K562 (cell line): ENCODE measurements around the gene HGS. TPM values are rescaled to one million over a fixed set of nuclear protein-coding genes. Genes with fewer than 3 reads are reported as not detected.
A peak's percentile ranks its signal among the peaks of the same experiment; 100 is the strongest.

Source experiments
- ATAC-seq: fragments of 200-7000 bp; cut with Tn5 transposase; 3 replicates; pipeline ENCODE4 v1.9.1; 2020; ENCODE audit warnings: moderate library complexity
- BruUV-seq: library from RNA; stranded (reverse); fragments of 400-500 nt; replicated peaks from 2 replicates; lab custom pipeline; 2021; lab: Mats Ljungman, UMichigan
- CTCF ChIA-PET: fragments of 300-600 bp; formaldehyde crosslinking; extraction: SDS; loops from one replicate; lab custom pipeline; 2021; ENCODE audit warnings: low intra/inter-chr PET ratio; lab: Yijun Ruan, JAX
- POLR2A ChIA-PET: fragments of 300-600, 350-650 bp; sonication (Branson Sonifier 250); formaldehyde crosslinking; extraction: SDS; loops from one replicate; lab custom pipeline; 2021; ENCODE audit warnings: antibody characterized with exemption, inconsistent platforms; lab: Yijun Ruan, JAX
- DNase-seq, 4 experiments: peaks; one replicate each; pipeline versions ENCODE4 v3.0.0 to v3.0.0-alpha.2; 2011 to 2018; ENCODE audit warnings: low spot score in 3 of 4, mixed read lengths in 3 of 4; ENCODE audit errors: extremely low read depth in 1 of 4
- FAIRE-seq: peaks from 2 replicates; lab custom pipeline; 2011; peaks lifted over from hg19 to GRCh38; lab: Jason Lieb, UNC
- H2AFZ ChIP-seq: 2 replicates; pipeline ENCODE4 v1.6.0; 2011; ENCODE audit warnings: low read depth, low read length, control low read depth, inconsistent platforms
- H3K27ac ChIP-seq: fragments of 200-600 bp; 3 replicates; pipeline ENCODE4 v1.8.0; 2011; ENCODE audit warnings: low read depth, mild to moderate bottlenecking, control low read depth, inconsistent platforms, low read length, moderate library complexity, mixed read lengths; ENCODE audit errors: extremely low read depth
- H3K27me3 ChIP-seq, 2 experiments: fragments of 300-600 bp in 1 of 2; 2 replicates in 1 of 2; 3 replicates in 1 of 2; pipeline versions ENCODE4 v1.6.0 to v1.8.0; 2011; ENCODE audit warnings: inconsistent platforms in 2 of 2, low read length in 2 of 2, mild to moderate bottlenecking in 1 of 2, mixed read lengths in 1 of 2, moderate library complexity in 1 of 2; ENCODE audit not compliant: control insufficient read depth in 2 of 2, insufficient read depth in 2 of 2
- H3K36me3 ChIP-seq: fragments of 300-600 bp; 3 replicates; pipeline ENCODE4 v1.8.0; 2011; ENCODE audit warnings: mild to moderate bottlenecking, low read length, inconsistent platforms; ENCODE audit not compliant: control insufficient read depth, insufficient read depth
- H3K4me1 ChIP-seq, 2 experiments: fragments of 200-600 bp in 1 of 2; replicated peaks in 1 of 2; 2 replicates in 1 of 2; 3 replicates in 1 of 2; pipeline versions ENCODE4 v1.5.1 to v1.8.0; 2011; ENCODE audit warnings: inconsistent platforms in 2 of 2, low read length in 2 of 2, mild to moderate bottlenecking in 1 of 2, mixed read lengths in 1 of 2, moderate library complexity in 1 of 2; ENCODE audit not compliant: control insufficient read depth in 2 of 2, insufficient read depth in 2 of 2
- H3K4me2 ChIP-seq: 2 replicates; pipeline ENCODE4 v1.6.1; 2011; ENCODE audit warnings: low read length, control low read depth, inconsistent platforms, mixed read lengths; ENCODE audit not compliant: insufficient read depth
- H3K4me3 ChIP-seq: fragments of 200-600 bp; sonication (generic), shearing (Covaris generic); 2 replicates; pipeline ENCODE4 v1.5.1; 2016; ENCODE audit warnings: control low read depth, inconsistent platforms
- H3K79me2 ChIP-seq: fragments of 200-600 bp; 3 replicates; pipeline ENCODE4 v1.8.0; 2011; ENCODE audit warnings: low read length, inconsistent platforms; ENCODE audit not compliant: control insufficient read depth, insufficient read depth
- H3K9ac ChIP-seq, 2 experiments: 2 replicates each; pipeline versions ENCODE4 v1.6.0 to v1.6.1; 2011; ENCODE audit warnings: low read depth in 2 of 2, low read length in 2 of 2, control low read depth in 1 of 2, inconsistent platforms in 1 of 2, mild to moderate bottlenecking in 1 of 2, mixed read lengths in 1 of 2; ENCODE audit not compliant: insufficient read depth in 1 of 2
- H3K9me1 ChIP-seq: one replicate; pipeline ENCODE4 v1.6.0; 2011; ENCODE audit warnings: inconsistent platforms, mild to moderate bottlenecking, low read length, moderate library complexity; ENCODE audit not compliant: control insufficient read depth, insufficient read depth
- H3K9me3 ChIP-seq: replicated peaks from 2 replicates; pipeline ENCODE4 v1.5.1; 2011; ENCODE audit warnings: low read depth, low read length, inconsistent platforms; ENCODE audit not compliant: control insufficient read depth, insufficient read depth
- H4K20me1 ChIP-seq: replicated peaks from 2 replicates; pipeline ENCODE4 v1.6.1; 2011; ENCODE audit warnings: low read length, inconsistent platforms, mixed read lengths; ENCODE audit not compliant: control insufficient read depth, insufficient read depth
- CBFB ChIP-seq: sonication (generic); formaldehyde crosslinking; IDR thresholded peaks from 2 replicates; pipeline ENCODE4 v1.4.0; 2020; ENCODE audit warnings: mild to moderate bottlenecking, missing genetic modification reagents
- FOS ChIP-seq: IDR thresholded peaks from 3 replicates; pipeline ENCODE4 v1.6.1; 2011; ENCODE audit not compliant: insufficient read length; ENCODE audit errors: extremely low read depth
- MEIS2 ChIP-seq: fragments of 450-650 bp; IDR thresholded peaks from 2 replicates; pipeline ENCODE4 v1.6.1; 2014; ENCODE audit warnings: mild to moderate bottlenecking; ENCODE audit not compliant: partially characterized antibody
- NCOA6 ChIP-seq: fragments of 450-650 bp; IDR thresholded peaks from 2 replicates; pipeline ENCODE4 v1.6.1; 2017; ENCODE audit warnings: mild to moderate bottlenecking
- PHF21A ChIP-seq: fragments of 450-650 bp; IDR thresholded peaks from 2 replicates; pipeline ENCODE4 v1.6.1; 2017; ENCODE audit warnings: low read depth, borderline replicate concordance
- POLR2A ChIP-seq: fragments of 450-650 bp; conservative IDR thresholded peaks from 2 replicates; pipeline ENCODE4 v1.6.1; 2016
- ZC3H4 ChIP-seq: sonication (generic); formaldehyde crosslinking; IDR thresholded peaks from 2 replicates; pipeline ENCODE4 v1.9.0; 2021; ENCODE audit warnings: missing genetic modification reagents, borderline replicate concordance
- ZNF24 ChIP-seq: fragments of 450-650 bp; IDR thresholded peaks from 2 replicates; pipeline ENCODE4 v1.6.1; 2016
- WGBS: fragments of 100-300 bp; shearing (Covaris generic); methylation state at CpG from one replicate; pipeline ENCODE4 v1.1.6; 2016; ENCODE audit warnings: low coverage, mixed read lengths; ENCODE audit not compliant: insufficient coverage; ENCODE audit errors: missing lambda C conversion rate; 5-methylcytosine and 5-hydroxymethylcytosine counted together
- in situ Hi-C: fragments of 300-500 bp; cut with MboI; formaldehyde crosslinking; loops from 4 replicates; pipeline ENCODE4 v1.15.0; 2018; ENCODE audit warnings: inconsistent platforms, mixed read lengths
- intact Hi-C: fragments of 100-400 bp; cut with micrococcal nuclease; formaldehyde crosslinking; loops from 2 replicates; pipeline ENCODE4 v1.14.2; 2022
- polyA plus RNA-seq, 8 experiments: library from polyadenylated mRNA; depleted of rRNA in 4 of 8; stranded (reverse) in 5 of 8; unstranded in 3 of 8; fragments of >200 nt; fragmentation: Nextera tagmentation in 2 of 8; fragmentation: Illumina TruSeq in 1 of 8; extraction: Ambion mirVana in 2 of 8; extraction: Trizol in 1 of 8; gene quantifications; 2 replicates each; pipeline versions ENCODE4 v1.2.1 to v1.2.3, GENCODE V29; 2011 to 2014; ENCODE audit warnings: inconsistent platforms in 1 of 8, missing spikeins in 1 of 8
- total RNA-seq, 7 experiments: library from RNA; depleted of rRNA in 6 of 7; stranded (reverse); fragments of >200 nt in 6 of 7; fragmentation: Illumina TruSeq in 2 of 7; extraction: Trizol in 2 of 7; gene quantifications; 2 replicates each; pipeline versions ENCODE4 v1.2.1 to v1.2.3, GENCODE V29; 2011 to 2021; ENCODE audit warnings: low replicate concordance in 1 of 7
- TF ChIP-seq, protein P1 (sequence below): fragments of 450-650 bp; IDR thresholded peaks from 2 replicates; pipeline ENCODE4 v1.6.1; 2016; ENCODE audit warnings: low read depth
- TF ChIP-seq, protein P2 (sequence below): fragments of 450-650 bp; IDR thresholded peaks from 2 replicates; pipeline ENCODE4 v1.6.1; 2018; ENCODE audit warnings: mild to moderate bottlenecking, low read depth; ENCODE audit not compliant: partially characterized antibody
- TF ChIP-seq, protein P3 (sequence below): fragments of 250-450 bp; sonication (Bioruptor Pico); IDR thresholded peaks from 2 replicates; pipeline ENCODE4 v1.4.0; 2020

The HGS gene
- total and polyA plus RNA-seq, 9 of the 15 experiments (the other 6 are each of a cell fraction or from before 2014, with no cell fraction given), result 3.9 to 176 (median 77.1) TPM

DNA sequence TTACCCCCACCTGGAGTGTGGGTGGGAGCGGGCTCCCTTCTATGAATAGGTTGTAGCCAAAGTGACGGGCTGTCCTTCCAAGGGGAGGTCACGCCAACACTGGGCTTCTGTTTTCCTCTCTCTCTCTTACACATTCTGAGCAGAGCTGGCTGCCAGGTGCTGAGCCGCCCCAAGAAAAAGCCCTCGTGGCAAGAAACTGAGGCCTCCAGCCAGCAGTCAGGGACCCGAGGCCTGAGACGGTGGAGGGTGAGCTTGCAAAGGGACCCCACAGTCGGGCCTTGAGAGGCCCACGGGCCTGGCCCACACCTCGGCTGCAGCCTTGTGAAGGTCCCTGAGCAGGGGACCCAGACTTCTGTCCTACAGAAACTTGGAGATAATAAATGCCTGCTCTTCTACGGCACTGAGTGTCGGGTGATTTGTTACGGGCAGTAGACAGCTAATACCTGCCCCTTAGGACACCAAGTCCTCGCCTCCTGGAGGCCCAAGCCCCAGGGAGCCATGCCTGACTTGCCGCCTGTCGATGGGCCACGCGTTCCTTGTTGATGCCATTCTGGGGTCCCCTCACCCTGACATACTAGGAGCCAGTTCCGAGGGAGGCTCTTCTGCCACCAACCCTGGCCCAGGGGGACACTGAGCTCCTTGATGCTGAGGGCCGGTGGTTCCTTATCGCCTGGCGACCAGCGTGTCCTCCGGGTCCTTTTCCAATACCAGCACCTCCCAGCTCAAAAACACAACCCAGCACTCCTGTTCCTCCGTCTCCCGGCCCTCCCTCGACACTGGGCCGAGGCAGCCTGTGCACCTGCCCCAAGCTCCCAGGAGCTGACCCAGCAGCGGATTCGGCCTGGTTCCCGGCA is 54.4 kb downstream of the HGS start:
- Histone ChIP-seq H4K20me1 (no peaks in the 10 kb centered on the region), H3K4me3 (no peak overlapping the region), H3K4me2 (no peak overlapping the region), H3K79me2 (no peaks in the 10 kb centered on the region), H3K36me3 (no peaks in the 10 kb centered on the region), H3K27me3 (no peaks in the 10 kb centered on the region), H3K9me1 (no peaks in the 10 kb centered on the region), H3K27ac (no peak overlapping the region), H3K9me3 (no peaks in the 10 kb centered on the region), H3K4me1 (peaks cover 25 to 66% of the 10 kb centered on the region in 2 experiments), H2AFZ (no peak overlapping the region), H3K9ac (peak overlapping the region in 1 of 2 experiments; percentile 31; a peak in 2 of 4 replicates)
- POLR2A ChIA-PET, result interaction anchor here (0.7 to 1.6 kb wide), 5 partner anchors 56 to 555 kb away, joined by 3 to 7 read pairs (median 4); no protein-coding TSS in a partner anchor
- BruUV-seq, result no TSS peak
- FAIRE-seq (no peak), ATAC-seq (no peak), DNase-seq (no peak)
- intact Hi-C loops (no loop called here), in situ Hi-C loops (loop anchor here (5.0 kb wide), 1 partner anchor 69 kb away; no protein-coding TSS in a partner anchor)
- WGBS, result 76% methylated on average over 27 of the region's 31 CpGs
- CTCF ChIA-PET, result no interaction called here
- no peak for TF ChIP-seq POLR2A
- TF ChIP-seq, protein P1, sequence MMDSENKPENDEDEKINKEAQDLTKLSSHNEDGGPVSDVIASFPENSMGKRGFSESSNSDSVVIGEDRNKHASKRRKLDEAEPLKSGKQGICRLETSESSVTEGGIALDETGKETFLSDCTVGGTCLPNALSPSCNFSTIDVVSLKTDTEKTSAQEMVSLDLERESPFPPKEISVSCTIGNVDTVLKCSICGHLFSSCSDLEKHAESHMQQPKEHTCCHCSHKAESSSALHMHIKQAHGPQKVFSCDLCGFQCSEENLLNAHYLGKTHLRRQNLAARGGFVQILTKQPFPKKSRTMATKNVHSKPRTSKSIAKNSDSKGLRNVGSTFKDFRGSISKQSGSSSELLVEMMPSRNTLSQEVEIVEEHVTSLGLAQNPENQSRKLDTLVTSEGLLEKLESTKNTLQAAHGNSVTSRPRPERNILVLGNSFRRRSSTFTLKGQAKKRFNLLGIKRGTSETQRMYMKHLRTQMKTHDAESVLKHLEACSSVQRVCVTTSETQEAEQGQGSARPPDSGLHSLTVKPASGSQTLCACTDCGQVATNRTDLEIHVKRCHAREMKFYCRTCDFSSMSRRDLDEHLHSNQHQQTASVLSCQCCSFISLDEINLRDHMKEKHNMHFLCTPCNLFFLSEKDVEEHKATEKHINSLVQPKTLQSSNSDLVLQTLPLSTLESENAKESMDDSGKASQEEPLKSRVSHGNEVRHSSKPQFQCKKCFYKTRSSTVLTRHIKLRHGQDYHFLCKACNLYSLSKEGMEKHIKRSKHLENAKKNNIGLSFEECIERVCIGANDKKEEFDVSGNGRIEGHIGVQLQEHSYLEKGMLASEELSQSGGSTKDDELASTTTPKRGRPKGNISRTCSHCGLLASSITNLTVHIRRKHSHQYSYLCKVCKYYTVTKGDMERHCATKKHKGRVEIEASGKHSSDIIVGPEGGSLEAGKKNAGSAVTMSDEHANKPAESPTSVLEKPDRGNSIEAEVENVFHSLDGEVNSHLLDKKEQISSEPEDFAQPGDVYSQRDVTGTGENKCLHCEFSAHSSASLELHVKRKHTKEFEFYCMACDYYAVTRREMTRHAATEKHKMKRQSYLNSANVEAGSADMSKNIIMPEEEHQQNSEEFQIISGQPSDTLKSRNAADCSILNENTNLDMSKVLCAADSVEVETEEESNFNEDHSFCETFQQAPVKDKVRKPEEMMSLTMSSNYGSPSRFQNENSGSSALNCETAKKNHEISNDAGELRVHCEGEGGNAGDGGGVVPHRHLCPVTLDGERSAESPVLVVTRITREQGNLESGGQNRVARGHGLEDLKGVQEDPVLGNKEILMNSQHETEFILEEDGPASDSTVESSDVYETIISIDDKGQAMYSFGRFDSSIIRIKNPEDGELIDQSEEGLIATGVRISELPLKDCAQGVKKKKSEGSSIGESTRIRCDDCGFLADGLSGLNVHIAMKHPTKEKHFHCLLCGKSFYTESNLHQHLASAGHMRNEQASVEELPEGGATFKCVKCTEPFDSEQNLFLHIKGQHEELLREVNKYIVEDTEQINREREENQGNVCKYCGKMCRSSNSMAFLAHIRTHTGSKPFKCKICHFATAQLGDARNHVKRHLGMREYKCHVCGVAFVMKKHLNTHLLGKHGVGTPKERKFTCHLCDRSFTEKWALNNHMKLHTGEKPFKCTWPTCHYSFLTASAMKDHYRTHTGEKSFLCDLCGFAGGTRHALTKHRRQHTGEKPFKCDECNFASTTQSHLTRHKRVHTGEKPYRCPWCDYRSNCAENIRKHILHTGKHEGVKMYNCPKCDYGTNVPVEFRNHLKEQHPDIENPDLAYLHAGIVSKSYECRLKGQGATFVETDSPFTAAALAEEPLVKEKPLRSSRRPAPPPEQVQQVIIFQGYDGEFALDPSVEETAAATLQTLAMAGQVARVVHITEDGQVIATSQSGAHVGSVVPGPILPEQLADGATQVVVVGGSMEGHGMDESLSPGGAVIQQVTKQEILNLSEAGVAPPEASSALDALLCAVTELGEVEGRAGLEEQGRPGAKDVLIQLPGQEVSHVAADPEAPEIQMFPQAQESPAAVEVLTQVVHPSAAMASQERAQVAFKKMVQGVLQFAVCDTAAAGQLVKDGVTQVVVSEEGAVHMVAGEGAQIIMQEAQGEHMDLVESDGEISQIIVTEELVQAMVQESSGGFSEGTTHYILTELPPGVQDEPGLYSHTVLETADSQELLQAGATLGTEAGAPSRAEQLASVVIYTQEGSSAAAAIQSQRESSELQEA, result no peak
- no peak for TF ChIP-seq PHF21A
- no peak for TF ChIP-seq NCOA6
- no peak for TF ChIP-seq FOS
- no peak for TF ChIP-seq ZC3H4 (CRISPR knock-in tag)
- no peak for TF ChIP-seq MEIS2
- TF ChIP-seq, protein P2, sequence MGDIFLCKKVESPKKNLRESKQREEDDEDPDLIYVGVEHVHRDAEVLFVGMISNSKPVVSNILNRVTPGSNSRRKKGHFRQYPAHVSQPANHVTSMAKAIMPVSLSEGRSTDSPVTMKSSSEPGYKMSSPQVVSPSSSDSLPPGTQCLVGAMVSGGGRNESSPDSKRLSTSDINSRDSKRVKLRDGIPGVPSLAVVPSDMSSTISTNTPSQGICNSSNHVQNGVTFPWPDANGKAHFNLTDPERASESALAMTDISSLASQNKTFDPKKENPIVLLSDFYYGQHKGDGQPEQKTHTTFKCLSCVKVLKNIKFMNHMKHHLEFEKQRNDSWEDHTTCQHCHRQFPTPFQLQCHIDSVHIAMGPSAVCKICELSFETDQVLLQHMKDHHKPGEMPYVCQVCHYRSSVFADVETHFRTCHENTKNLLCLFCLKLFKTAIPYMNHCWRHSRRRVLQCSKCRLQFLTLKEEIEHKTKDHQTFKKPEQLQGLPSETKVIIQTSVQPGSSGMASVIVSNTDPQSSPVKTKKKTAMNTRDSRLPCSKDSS, result no peak
- TF ChIP-seq ZNF24, result no peak
- no peak for TF ChIP-seq CBFB (CRISPR knock-in tag)
- TF ChIP-seq, protein P3, sequence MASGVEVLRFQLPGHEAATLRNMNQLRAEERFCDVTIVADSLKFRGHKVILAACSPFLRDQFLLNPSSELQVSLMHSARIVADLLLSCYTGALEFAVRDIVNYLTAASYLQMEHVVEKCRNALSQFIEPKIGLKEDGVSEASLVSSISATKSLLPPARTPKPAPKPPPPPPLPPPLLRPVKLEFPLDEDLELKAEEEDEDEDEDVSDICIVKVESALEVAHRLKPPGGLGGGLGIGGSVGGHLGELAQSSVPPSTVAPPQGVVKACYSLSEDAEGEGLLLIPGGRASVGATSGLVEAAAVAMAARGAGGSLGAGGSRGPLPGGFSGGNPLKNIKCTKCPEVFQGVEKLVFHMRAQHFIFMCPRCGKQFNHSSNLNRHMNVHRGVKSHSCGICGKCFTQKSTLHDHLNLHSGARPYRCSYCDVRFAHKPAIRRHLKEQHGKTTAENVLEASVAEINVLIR (CRISPR knock-in tag), result no peak
